ENCODE data around the gene MEIS3. TPM values are rescaled to one million over a fixed set of nuclear protein-coding genes. Genes with fewer than 3 reads are reported as not detected.
A peak's percentile ranks its signal among the peaks of the same experiment; 100 is the strongest.

Gene MEIS3
- total RNA-seq (2011; cell fraction: chromatin; rRNA removed; ENCODE audit: low replicate concordance) = 4.0 and 10.9 TPM in 2 replicates
- total RNA-seq (2011; cell fraction: nucleolus; rRNA removed) = 3.2 and 4.7 TPM in 2 replicates
- 5.1 and 13.7 TPM in 2 replicates for total RNA-seq (2011; cell fraction: nucleoplasm; rRNA removed)
- total RNA-seq (2014; rRNA removed) (0.18 and 0.33 TPM in 2 replicates), total RNA-seq (2014; rRNA removed; fragmentation: Illumina TruSeq; extraction: Trizol) (0.32 and 0.36 TPM in 2 replicates), total RNA-seq (2015; rRNA removed; fragmentation: Illumina TruSeq; extraction: Trizol) (0.11 and 0.19 TPM in 2 replicates), total RNA-seq (2021) (0.67 and 0.71 TPM in 2 replicates), polyA plus RNA-seq (2011; rRNA removed) (0.21 and 0.80 TPM in 2 replicates), polyA plus RNA-seq (2014; fragmentation: Illumina TruSeq; extraction: Trizol) (0.28 and 0.46 TPM in 2 replicates), polyA plus RNA-seq (2014; fragmentation: Nextera tagmentation; extraction: Ambion mirVana) (under 1 TPM in 1 of 2 experiments, not detected in 1; 0.06 TPM), polyA plus RNA-seq (2014; rRNA removed) (0.74 and 0.80 TPM in 2 replicates), polyA minus RNA-seq (2011; rRNA and poly(A)+ RNA removed) (0.60 and 0.66 TPM in 2 replicates), Bru-seq, nascent RNA (percentile 34 among the genes with signal in this experiment), BruChase-seq, experiment 1, labeled RNA remaining after a 2-hour chase (percentile 22 among the genes with signal in this experiment), BruChase-seq, experiment 2, labeled RNA remaining after a 6-hour chase (percentile 22 among the genes with signal in this experiment)
- 0.63 and 1.7 TPM in 2 replicates for polyA plus RNA-seq (2011; cell fraction: cytosol; rRNA removed)
- 1.5 and 2.5 TPM in 2 replicates for polyA plus RNA-seq (2011; cell fraction: nucleus; rRNA removed)
- polyA plus RNA-seq (2012) = 0.57 and 2.9 TPM in 2 replicates
- 1.0 and 1.5 TPM in 2 replicates for polyA minus RNA-seq (2011; cell fraction: cytosol; rRNA and poly(A)+ RNA removed)
- 0.94 and 2.4 TPM in 2 replicates for polyA minus RNA-seq (2011; cell fraction: nucleus; rRNA and poly(A)+ RNA removed)
- long read RNA-seq, experiment 1 = 0 reads
- long read RNA-seq, experiment 2 = 0 reads
- long read RNA-seq, experiment 3 = 0 reads

GRCh38 chr19:47419030-47419783 is at the start of gene MEIS3:
MEIS3 (minus strand) TSS chr19:47419527; CDS start chr19:47419081, 446 bp downstream.
- intact Hi-C loops (cut with micrococcal nuclease) (no loop called here), in situ Hi-C loops (cut with MboI) (loop anchor here (10.0 kb wide), 1 partner anchor 264 kb away; no protein-coding TSS in a partner anchor)
- ChIA-PET CTCF (ENCODE audit: low intra/inter-chr PET ratio) (interaction anchor here (0.6 kb wide), 1 partner anchor 534 kb away, joined by 3 read pairs; no protein-coding TSS in a partner anchor), POLR2A (interaction anchor here (1.0 kb wide), 1 partner anchor 68 kb away, joined by 3 read pairs; no protein-coding TSS in a partner anchor)
- Histone ChIP-seq H3K9me1 (ENCODE audit: control insufficient read depth, insufficient read depth, low read length) (no peaks in the 10 kb centered on the region), H3K4me1 (replicated peaks in 1 of 2; ENCODE audit: control insufficient read depth in 2 of 2, insufficient read depth in 2 of 2, low read length in 2 of 2) (peaks cover 4 to 50% of the 10 kb centered on the region in 2 experiments; a peak in 4 of 5 replicates), H4K20me1 (replicated peaks; ENCODE audit: control insufficient read depth, insufficient read depth, low read length) (0 out of 2 replicates have a peak, but pooled peaks cover 8% of the 10 kb centered on the region), H3K27ac (ENCODE audit: extremely low read depth, low read depth, low read length) (no peak within 1 kb of the TSS), H3K36me3 (ENCODE audit: control insufficient read depth, insufficient read depth, low read length) (no peaks in the 10 kb centered on the region), H3K9ac (ENCODE audit: insufficient read depth in 1 of 2, low read depth in 2 of 2, low read length in 2 of 2) (peak within 1 kb of the TSS in 1 of 2 experiments; percentile 68; a peak in 2 of 4 replicates), H2AFZ (ENCODE audit: low read depth, low read length) (no peak within 1 kb of the TSS), H3K9me3 (replicated peaks; ENCODE audit: control insufficient read depth, insufficient read depth, low read depth, low read length) (no peaks in the 10 kb centered on the region; the same call in 1 of the 2 replicates), H3K79me2 (ENCODE audit: control insufficient read depth, insufficient read depth, low read length) (no peaks in the 10 kb centered on the region), H3K4me2 (ENCODE audit: insufficient read depth, low read length) (peak within 1 kb of the TSS; percentile 25; the same call in 1 of the 2 replicates), H3K4me3 (peak within 1 kb of the TSS; percentile 40), H3K27me3 (ENCODE audit: control insufficient read depth in 2 of 2, insufficient read depth in 2 of 2, low read length in 2 of 2) (peaks cover 51 to 70% of the 10 kb centered on the region in 2 experiments; a peak in 4 of 5 replicates)
- peak in 3 of 4 experiments; percentile 44 to 61 (median 60) for DNase-seq (ENCODE audit: extremely low read depth in 1 of 4, low spot score in 3 of 4)
- ATAC-seq = peak; percentile 20
- peak; percentile 33; the same call in 1 of the 2 replicates for TF ChIP-seq CXXC5 (CRISPR knock-in tag; IDR thresholded peaks at IDR 0.05)
- TF ChIP-seq ZNF561 (CRISPR knock-in tag; conservative IDR thresholded peaks at IDR 0.05) = no peak
- TF ChIP-seq POLR2G (IDR thresholded peaks at IDR 0.05; ENCODE audit: low read depth, low read length) = peak; percentile 43; the same call in 1 of the 2 replicates
- 0 out of 2 replicates have a peak, but pooled peaks have one; percentile 26 for TF ChIP-seq RBFOX2 (IDR thresholded peaks at IDR 0.05; ENCODE audit: low read depth, low read length)
- TF ChIP-seq DIDO1 (tag; IDR thresholded peaks at IDR 0.05; ENCODE audit: low read depth) = no peak
- TF ChIP-seq PHF8 (IDR thresholded peaks at IDR 0.05; ENCODE audit: borderline replicate concordance, low read length) = peak; percentile 22; the same call in 1 of the 2 replicates
- no peak for TF ChIP-seq ZNF740 (CRISPR knock-in tag; IDR thresholded peaks at IDR 0.05)
- TF ChIP-seq ZNF740 (tag; IDR thresholded peaks at IDR 0.05) = 0 out of 4 replicates have a peak, but pooled peaks of 1 of the 2 experiments have one; percentile 49
- peak; percentile 47; the same call in 1 of the 2 replicates for TF ChIP-seq GABPA (tag; conservative IDR thresholded peaks at IDR 0.05; ENCODE audit: low read depth)
- TF ChIP-seq ZBTB7A (IDR thresholded peaks at IDR 0.05; ENCODE audit: borderline replicate concordance, control insufficient read depth, low read depth, low read length) = peak; percentile 51
- no peak for FAIRE-seq
- no TSS peak for BruUV-seq (replicated peaks)
- WGBS (ENCODE audit: insufficient coverage, low coverage, missing lambda C conversion rate) = 4% methylated on average over 22 of the region's 70 CpGs
